ENCODE results near the gene GRM1. TPM values are rescaled to one million over a fixed set of nuclear protein-coding genes. Genes with fewer than 3 reads are reported as not detected.

GRM1 gene
- total and polyA plus RNA-seq, 2 of the 4 experiments (the other 2 are of a cell fraction): not detected

DNA sequence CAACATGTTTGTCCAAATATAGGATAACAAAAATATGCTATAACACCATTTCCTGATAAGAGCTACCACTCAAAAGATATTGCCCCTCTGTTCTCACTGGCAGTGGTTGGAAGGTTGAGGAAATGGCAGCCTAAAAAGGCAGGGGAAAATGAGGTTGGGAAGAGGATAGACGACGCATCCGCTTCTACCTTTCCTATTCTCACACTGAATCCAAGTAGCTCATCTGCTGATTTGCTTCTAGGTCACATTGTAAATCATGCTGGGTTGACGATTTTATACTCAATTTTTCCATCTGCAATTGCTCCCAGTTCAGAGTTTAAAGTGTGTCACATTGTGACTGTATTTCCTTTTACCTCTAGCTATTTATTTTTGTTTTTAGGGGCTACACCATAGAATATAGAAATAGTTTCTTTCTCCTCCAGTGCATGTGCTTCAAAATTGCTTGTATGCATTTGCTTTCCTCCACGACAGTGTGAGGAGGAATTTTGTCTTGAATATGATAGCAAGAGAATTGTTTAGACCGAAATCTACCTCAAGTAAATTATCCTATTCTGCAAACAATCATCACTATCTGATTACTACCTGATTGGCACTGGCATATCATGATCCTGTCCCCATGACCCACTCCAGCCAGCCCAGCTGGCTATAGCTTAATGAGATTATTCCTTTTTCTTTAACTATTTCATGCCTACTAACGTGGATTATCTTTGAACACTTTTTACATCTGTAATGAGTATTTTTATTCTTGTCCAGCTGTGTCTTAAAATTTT lies 335.2 kb downstream of the GRM1 start:
- H2BK5ac ChIP-seq (ENCODE audit: low read depth, low read length, poor library complexity, severe bottlenecking): no peak overlapping the region
- no peak overlapping the region for H4K8ac ChIP-seq (ENCODE audit: low read depth in 2 of 2, low read length in 2 of 2)
- H3K9me3 ChIP-seq (ENCODE audit: control insufficient read depth, insufficient read depth, low read length): no peaks in the 10 kb centered on the region
- no peaks in the 10 kb centered on the region for H4K20me1 ChIP-seq (ENCODE audit: insufficient read depth, low read length)
- H2AK9ac ChIP-seq (replicated peaks; ENCODE audit: low read depth, low read length, poor library complexity): no peak overlapping the region
- no peak overlapping the region for H2BK15ac ChIP-seq (ENCODE audit: low read depth, low read length)
- H3K27ac ChIP-seq (ENCODE audit: insufficient read depth, low read length): no peak overlapping the region
- no peak overlapping the region for H3K56ac ChIP-seq (ENCODE audit: extremely low read depth, insufficient read depth, low read length)
- H3K14ac ChIP-seq (replicated peaks; ENCODE audit: low read depth, low read length): no peak overlapping the region
- H3K4ac ChIP-seq (ENCODE audit: low read depth, low read length): no peak overlapping the region
- ChIA-PET POLR2A (ENCODE audit: unreplicated experiment) (no interaction called here), CTCF (interaction anchor here (1.5 kb wide), 1 partner anchor 10 kb away, joined by 3 read pairs; no protein-coding TSS in a partner anchor)
- no peak overlapping the region for H3K23ac ChIP-seq (ENCODE audit: low read depth, low read length)
- DNase-seq (no peak), ATAC-seq (ENCODE audit: low read depth) (no peak)
- H4K91ac ChIP-seq (ENCODE audit: insufficient read depth, low read depth, low read length): no peak overlapping the region
- intact Hi-C loops (cut with micrococcal nuclease) (no loop called here), dilution Hi-C loops (cut with HindIII; ENCODE audit: low sequenced_read_pairs, unreplicated experiment) (no loop called here), in situ Hi-C loops (cut with MboI; ENCODE audit: low sequenced_read_pairs) (no loop called here)
- H2BK20ac ChIP-seq (ENCODE audit: low read depth, low read length): no peak overlapping the region
- no peak overlapping the region for H3K9ac ChIP-seq (ENCODE audit: low read depth, low read length)
- H2AK5ac ChIP-seq (ENCODE audit: low read depth, low read length): no peak overlapping the region
- H3K4me1 ChIP-seq (ENCODE audit: control insufficient read depth, insufficient read depth, low read length): no peaks in the 10 kb centered on the region
- H3K9me1 ChIP-seq (ENCODE audit: insufficient read depth, low read length): no peaks in the 10 kb centered on the region
- H3K27me3 ChIP-seq (ENCODE audit: control insufficient read depth, insufficient read depth, low read length): no peaks in the 10 kb centered on the region
- no peak overlapping the region for H2BK120ac ChIP-seq (ENCODE audit: low read depth, low read length)
- no peak overlapping the region for H3K4me3 ChIP-seq (ENCODE audit: insufficient read depth, low read depth, low read length)
- TF ChIP-seq CHD1 (IDR thresholded peaks at IDR 0.05; ENCODE audit: low read depth, low read length) (no peak), MAZ (IDR thresholded peaks at IDR 0.05; ENCODE audit: borderline replicate concordance, low read depth, low read length) (no peak), RFX5 (IDR thresholded peaks at IDR 0.05; ENCODE audit: low read depth, low read length) (no peak), CEBPB (IDR thresholded peaks at IDR 0.05; ENCODE audit: low read depth, low read length) (no peak), NFE2L2 (IDR thresholded peaks at IDR 0.05; ENCODE audit: low read depth, low read length) (no peak)
- H3K18ac ChIP-seq (ENCODE audit: low read depth, low read length): no peak overlapping the region
- no TSS peak for BruUV-seq (replicated peaks)
- no peak overlapping the region for H3K4me2 ChIP-seq (ENCODE audit: low read depth, low read length)
- no peak overlapping the region for H2AFZ ChIP-seq (replicated peaks; ENCODE audit: low read length, poor library complexity)
- H4K5ac ChIP-seq (ENCODE audit: low read depth, low read length): no peak overlapping the region
- H3K79me1 ChIP-seq (ENCODE audit: low read depth in 1 of 2, low read length in 2 of 2): no peaks in the 10 kb centered on the region
- no peaks in the 10 kb centered on the region for H3K36me3 ChIP-seq (ENCODE audit: control insufficient read depth, insufficient read depth, low read length)
- no CpG with 5 or more reads among the region's 7 CpGs for WGBS, 2 experiments (ENCODE audit: extremely low coverage in 2 of 2, insufficient read length in 1 of 2)

All from IMR-90 (cell line).